HG03095 (cell line): ENCODE measurements around the gene GLI2.

Experiments
- ATAC-seq: cut with Tn5 transposase; IDR thresholded peaks from one replicate; pipeline ENCODE4 v1.9.1; 2021; ENCODE audit warnings: moderate library complexity; ENCODE audit not compliant: unreplicated experiment

Gene GLI2

DNA sequence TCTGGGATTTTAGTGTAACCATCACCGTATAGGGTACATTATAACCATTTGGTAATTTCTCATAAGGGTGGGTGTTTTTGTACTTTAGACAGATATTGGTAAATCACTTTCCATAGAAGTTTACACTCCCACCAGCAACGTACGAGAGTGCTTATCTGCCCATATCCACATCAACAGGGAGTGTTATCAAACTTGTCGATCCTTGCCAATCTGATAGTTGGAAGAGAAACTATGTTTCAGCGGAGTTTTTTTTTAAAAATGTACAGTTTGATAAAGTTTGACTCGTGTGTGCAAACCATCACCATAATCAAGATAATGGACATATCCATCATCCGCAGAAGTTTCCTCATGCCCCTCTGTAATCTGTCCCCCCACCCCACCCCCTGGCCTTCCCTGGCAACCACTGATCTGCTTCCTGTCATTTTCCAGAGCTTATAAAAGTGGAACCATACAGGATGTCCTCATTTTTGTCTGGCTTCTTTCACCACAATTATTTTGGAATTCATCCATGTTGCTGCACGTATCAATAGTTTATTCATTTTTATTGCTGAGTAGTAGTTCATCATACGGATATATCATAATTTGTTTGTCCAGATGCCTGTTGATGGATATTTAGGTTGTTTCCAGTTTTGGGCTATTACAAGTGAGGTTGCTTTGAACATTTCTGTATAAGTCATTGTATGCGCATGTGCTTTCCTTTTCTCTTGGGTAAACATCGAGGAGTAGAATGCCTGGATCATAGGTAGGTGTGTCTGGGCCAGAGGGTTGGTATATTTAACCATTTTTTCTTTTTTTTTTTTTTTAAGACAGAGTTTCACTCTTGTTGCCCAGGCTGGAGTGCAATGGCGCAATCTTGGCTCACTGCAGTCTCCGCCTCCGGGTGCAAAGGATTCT lies 18.6 kb downstream of the GLI2 start:
- no peak for ATAC-seq

DNA sequence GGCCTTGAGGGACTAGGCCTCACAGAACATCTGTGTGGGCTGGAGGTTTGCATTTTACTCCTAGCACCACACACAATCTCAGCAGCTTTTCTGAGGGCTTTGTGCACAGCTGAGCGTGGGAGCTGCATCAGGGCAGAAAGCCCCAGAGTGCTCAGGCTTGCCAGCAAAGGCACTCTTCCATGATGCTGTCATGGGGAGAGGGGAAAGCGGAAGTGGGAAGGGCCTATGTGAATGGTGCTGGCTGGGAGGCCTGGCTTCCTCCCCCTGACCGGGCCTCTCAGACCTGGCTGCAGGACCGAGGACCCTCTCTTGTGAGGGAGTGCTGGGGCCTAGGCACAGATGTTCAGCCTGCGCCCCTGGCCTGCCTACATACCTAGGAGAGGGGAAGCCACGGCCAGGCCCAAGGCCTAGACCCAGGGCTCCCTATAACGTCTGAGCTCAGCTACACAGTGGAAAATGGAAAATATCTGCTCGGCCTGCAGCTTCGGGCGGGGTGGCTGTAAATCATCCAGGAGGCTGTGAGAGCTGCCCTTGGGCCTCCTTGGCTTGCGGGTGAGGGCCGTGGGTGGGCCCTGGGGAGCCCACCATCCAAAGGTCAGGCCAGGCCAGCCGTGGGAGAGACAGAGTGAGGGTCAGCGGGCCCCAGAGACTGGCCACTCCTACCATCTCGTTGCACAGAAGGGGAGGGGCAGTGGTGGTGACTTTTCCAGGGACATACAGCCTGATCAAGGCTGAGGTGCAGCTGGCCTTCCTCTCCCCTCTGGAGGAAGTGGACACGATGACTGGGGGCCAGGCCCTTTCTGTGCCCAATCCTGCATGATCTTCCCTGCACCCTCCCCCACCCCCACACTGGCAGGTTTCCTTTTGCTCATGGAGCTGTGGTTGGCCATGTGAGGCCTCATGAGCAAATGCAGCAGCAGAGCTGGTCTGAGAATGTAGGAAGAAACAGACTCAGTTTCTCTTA lies 22.8 kb downstream of the GLI2 start:
- ATAC-seq = no peak

DNA sequence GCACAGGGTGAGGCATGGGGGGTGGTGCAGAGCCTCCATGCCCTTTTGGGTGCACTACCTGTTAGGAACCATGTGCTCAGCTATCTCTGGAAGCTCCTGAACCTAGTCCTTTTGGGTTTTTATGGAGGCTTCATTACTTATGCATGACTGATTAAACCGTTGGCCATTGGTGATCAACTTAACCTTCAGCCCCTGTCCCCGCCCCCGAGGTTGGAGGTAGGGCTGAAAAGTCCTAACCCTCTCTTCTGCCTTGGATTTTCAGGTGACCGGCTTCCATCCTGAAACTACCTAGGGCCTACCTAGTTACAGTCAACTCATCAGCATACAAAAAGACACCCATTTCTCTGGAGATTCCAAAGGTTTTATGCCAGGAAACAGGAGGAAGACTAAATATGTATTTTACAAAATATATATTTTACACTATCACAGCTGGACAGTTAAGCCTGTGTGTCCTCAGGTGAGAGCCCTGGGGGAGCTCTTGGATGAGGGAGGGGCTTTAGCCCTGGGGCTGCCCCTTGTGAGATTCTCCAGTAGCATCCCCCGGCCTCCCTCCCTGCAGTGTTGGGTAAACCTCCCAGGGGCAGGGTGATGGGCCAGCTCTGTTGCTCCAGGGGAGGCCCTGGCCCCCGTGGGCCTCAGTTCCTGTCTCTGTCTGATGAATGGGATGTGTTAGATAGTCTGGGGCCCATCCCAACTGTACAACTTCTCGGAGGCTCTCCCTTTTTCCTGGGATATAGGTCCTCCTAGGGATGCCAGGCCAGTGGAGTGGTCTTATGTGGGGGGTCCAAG lies 24.1 kb downstream of the GLI2 start:
- ATAC-seq = no peak

GRCh38 chr2:120760446-120761135 lies 24.9 kb downstream of the GLI2 start:
- no peak for ATAC-seq

DNA sequence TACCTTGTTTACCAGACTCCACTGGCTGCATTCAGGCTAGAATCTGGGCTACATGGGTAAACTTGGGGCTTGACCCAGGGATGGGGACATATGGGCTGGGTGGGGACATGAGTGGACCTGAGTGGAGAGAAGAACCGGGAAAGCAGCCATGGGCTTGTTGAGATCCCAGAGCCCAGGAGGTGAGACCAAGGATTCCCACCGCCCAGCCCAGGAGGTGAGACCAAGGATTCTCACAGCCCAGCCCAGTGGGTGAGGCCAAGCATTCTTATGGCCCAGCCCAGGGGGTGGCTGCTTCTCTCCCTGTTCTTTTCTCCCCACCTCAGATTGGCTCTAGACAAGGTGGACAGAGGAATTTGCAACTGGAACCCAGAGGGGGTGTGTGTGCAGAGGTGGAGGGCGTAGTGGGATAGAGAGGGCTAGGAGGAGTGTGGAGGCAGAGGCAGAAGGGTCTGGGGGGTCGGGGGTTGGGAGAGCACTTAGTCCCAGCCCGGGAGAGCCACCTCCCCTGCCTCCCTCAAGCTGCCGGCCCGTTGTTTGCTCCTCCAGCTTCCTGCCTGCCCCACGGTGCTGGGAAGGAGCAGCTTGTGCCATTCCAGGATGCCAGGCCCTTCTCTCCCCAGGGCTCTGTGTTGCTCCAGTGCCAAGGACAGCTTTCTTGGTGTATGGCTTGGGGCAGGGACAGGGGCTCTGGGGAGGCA lies 25.6 kb downstream of the GLI2 start:
- no peak for ATAC-seq

GRCh38 chr2:120761911-120762310 lies 26.2 kb downstream of the GLI2 start:
- ATAC-seq = no peak

GRCh38 chr2:120762341-120763061 lies 26.8 kb downstream of the GLI2 start:
- no peak for ATAC-seq

GRCh38 chr2:120763508-120763907 lies 27.8 kb downstream of the GLI2 start:
- ATAC-seq = no peak

DNA sequence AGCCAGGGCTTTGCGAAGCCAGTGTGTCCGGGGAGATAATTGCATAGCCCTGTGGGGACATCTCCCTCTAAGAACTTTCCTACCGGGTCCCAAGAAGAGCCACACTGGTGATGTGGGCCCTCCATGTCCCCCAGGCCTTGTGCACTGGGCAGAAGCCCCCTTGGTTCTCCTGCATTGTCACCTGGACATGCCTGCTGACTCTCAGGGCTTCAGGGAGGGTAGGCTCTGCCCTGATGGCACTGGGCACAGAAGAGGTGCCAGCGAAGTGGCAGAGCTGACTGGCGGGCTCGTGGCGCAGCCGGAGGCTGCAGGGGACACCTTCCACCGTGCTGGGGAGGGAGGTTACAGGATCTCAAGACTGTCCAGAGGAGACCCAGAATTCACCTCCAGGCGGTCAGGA lies 28.3 kb downstream of the GLI2 start:
- no peak for ATAC-seq

DNA sequence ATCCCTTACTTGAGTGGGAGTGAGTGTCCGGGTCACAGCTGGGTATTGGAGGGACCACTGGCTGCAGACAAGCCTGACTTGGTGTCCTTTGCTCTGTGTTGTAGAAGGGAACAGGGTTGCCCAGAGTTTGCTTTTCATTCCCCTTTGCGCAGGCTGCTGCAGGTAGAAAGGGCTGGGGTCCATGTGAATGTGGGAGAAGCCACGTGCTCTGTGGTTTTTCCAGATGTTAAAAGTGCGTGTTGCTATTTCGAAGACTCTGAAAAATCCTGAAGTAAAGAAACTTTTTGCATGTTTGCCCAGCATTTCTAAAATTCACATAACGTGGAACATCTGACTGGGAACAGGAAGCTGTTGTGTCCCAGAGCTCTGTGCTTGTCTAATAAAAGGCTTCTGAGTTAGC lies 28.8 kb downstream of the GLI2 start:
- ATAC-seq = no peak

- no peak for ATAC-seq
These were observed 29.5 kb downstream of the GLI2 start for GRCh38 chr2:120764991-120765677.

DNA sequence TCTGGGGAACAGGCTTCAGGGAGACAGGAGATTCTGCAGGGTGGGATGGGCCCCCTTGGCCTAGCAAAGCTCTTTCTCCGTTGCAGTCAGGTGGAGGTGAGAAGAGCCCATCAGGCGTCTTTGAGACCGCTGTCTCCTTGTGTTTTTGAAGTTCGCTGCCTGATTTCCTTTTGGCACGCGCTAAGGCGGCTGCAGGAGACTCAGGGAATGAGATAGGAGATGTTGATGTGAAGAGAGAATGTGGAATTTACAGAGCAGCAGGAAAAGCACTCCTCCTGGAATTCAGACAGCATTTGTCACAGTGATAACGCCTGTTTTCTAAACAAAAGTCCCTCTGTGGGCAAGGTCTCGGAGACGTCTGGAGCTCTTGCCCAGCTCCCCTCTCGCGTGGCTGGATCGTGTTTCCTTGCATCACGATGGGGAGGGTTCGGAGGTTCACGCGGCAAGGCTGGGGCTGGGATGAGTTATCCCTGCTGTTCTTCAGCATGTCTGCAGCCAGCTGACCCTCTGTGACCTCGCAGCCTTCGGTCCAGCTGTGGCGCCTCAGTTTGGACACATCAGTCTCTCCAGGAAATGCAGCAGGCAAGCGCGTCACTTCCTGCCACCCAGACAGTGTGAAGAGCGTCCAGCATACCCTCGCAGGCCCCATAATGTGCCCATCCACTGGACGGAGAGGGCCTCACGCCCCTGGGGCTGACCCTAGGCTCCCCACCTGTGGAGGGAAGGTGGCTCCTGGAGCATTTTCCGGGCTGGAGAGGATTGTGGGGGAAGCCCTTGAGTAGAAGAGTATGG lies 30.2 kb downstream of the GLI2 start:
- no peak for ATAC-seq

GRCh38 chr2:120766470-120767351 lies 31.0 kb downstream of the GLI2 start:
- no peak for ATAC-seq

DNA sequence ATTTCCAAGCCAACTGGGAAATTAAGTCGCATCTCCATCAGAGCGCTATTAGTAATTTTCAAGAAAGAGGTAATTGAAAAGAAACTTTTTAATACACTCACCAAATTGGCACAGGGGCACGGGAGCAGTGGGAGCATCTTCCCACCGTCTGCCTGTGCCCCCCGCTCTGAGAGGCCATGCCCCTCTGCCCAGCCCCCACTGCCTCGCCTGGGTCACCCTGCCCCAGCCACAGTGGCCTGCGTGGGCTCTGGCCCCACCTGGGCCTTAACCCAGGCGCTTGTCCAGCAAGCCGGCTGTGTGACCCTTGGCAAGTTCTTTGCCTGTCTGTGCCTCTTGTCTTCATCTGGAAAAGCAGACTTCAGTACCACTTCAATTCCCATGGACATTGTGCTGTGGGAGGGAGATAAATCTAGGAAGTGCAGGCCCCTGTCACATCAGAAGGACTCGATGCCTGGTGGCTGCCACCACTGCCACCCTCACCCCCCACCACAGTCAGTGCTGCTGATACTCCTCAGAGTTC lies 31.9 kb downstream of the GLI2 start:
- no peak for ATAC-seq

DNA sequence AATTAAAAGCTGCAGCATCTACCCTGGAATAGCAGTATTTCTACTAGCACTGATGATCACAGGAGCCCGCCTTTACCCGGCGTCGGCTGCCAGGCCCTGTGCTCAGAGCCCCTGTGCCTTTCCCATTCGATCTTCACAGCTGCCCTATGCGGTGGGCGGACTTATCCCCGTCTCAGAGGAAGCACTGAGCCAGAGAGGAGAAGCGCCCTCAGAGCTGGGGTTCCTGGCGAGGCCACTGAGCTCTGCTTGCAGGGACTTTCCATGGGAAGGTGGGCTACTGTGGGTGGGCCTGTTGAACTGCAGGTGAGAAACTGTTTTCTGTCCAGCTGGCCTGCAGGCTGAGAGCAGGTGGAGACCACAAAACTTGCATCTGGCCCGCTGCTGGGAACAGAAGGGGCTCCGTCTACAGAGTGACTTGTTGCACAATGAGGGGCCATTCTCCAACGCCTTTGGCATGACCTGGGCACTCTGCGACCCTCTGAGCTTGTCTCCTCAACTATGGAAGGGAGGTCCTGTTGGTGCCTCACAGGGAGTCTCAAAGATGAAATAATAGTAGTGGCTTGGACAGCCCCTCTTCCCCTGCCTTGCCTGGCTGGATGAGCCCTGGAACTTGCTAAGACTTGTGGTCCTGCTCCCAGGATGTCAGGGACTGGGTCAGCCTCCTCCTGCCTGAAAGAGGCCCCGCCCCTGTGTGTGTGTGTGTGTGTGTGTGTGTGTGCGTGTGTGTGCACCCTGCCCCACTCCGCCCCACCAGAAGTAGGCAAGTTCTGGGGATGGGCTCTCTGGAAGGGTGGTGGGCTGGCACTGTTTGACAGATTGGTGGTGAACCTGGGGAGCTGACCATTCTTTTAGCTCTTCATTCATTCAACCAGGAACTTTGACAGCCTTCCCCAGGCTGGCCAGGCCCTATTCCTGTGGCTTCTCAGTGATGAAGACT lies 32.7 kb downstream of the GLI2 start:
- no peak for ATAC-seq
